Right renal cortex interstitium (tissue), 3 donors: ENCODE results near the gene HARBI1. TPM values are rescaled to one million over a fixed set of nuclear protein-coding genes. Genes with fewer than 3 reads are reported as not detected.

ENCODE experiments used
- DNase-seq, 3 donors: peaks; one replicate each; pipeline ENCODE4 v3.0.0-alpha.2; 2013; ENCODE audit warnings: low read depth in 3 of 3, low spot score in 2 of 3
- polyA plus RNA-seq, 3 donors: library from polyadenylated mRNA; unstranded; fragments of 120-200 nt; gene quantifications; one replicate each; pipeline ENCODE4 v1.2.1, GENCODE V29; 2013; ENCODE audit not compliant: insufficient read length in 3 of 3

Gene HARBI1
- polyA plus RNA-seq, 3 donors: 4.6 to 5.0 (median 4.8) TPM

GRCh38 chr11:46557684-46558151 is 59.3 kb downstream of the HARBI1 start:
- DNase-seq: no peak

GRCh38 chr11:46555267-46556054 is 61.6 kb downstream of the HARBI1 start:
- DNase-seq: no peak

GRCh38 chr11:46554213-46555147 is 62.5 kb downstream of the HARBI1 start:
- no peak for DNase-seq

- DNase-seq: no peak
Measured at GRCh38 chr11:46553814-46554212, 63.2 kb downstream of the HARBI1 start.

Other genes with a start within 250 kb of the HARBI1 start
- gene MDK, start 235.6 kb downstream of the HARBI1 start, polyA plus RNA-seq: 100 to 1,000 TPM; 673 to 741 (median 725) TPM
- under 1 TPM; 0.08 to 0.21 (median 0.14) TPM for gene CHRM4, start 225.5 kb downstream of the HARBI1 start, polyA plus RNA-seq
- gene AMBRA1, start 23.2 kb downstream of the HARBI1 start, polyA plus RNA-seq: 10 to 100 TPM; 25.2 to 26.9 (median 25.3) TPM
- gene ATG13, start 326 bp upstream of the HARBI1 start, polyA plus RNA-seq: 10 to 100 TPM; 47.0 to 66.6 (median 65.2) TPM
- 10 to 100 TPM; 45.1 to 49.5 (median 46.0) TPM for gene ARHGAP1, start 83.4 kb upstream of the HARBI1 start, polyA plus RNA-seq
- 1 to 10 TPM; 7.9 to 8.4 (median 8.3) TPM for gene ZNF408, start 83.8 kb upstream of the HARBI1 start, polyA plus RNA-seq
- gene F2, start 102.0 kb upstream of the HARBI1 start, polyA plus RNA-seq: under 1 TPM; 0.21 to 0.35 (median 0.25) TPM
- 100 to 1,000 TPM in 2 of 3 donors, 10 to 100 TPM in 1; 95.4 to 116 (median 113) TPM for gene CKAP5, start 229.1 kb upstream of the HARBI1 start, polyA plus RNA-seq